Mesendoderm (in vitro differentiated cells): ENCODE measurements around the gene EVL.

Experiments used
- DNase-seq: peaks from one replicate; pipeline ENCODE4 v3.0.0; 2013
- H2AK5ac ChIP-seq: 2 replicates; pipeline ENCODE4 v1.6.1; 2013; ENCODE audit warnings: low read length, inconsistent platforms
- H2BK120ac ChIP-seq: 2 replicates; pipeline ENCODE4 v1.6.1; 2013; ENCODE audit warnings: low read depth, mild to moderate bottlenecking, low read length, moderate library complexity, mixed read lengths
- H2BK15ac ChIP-seq: replicated peaks from 2 replicates; pipeline ENCODE4 v1.6.1; 2013; ENCODE audit warnings: low read depth, mild to moderate bottlenecking, moderate library complexity
- H2BK5ac ChIP-seq: 2 replicates; pipeline ENCODE4 v1.6.1; 2013; ENCODE audit warnings: low read length, inconsistent platforms
- H3K18ac ChIP-seq: 2 replicates; pipeline ENCODE4 v1.6.1; 2013; ENCODE audit warnings: mild to moderate bottlenecking, low read length, mixed read lengths
- H3K23ac ChIP-seq: one replicate; pipeline ENCODE4 v1.6.1; 2013; ENCODE audit warnings: low read length
- H3K27ac ChIP-seq: 2 replicates; pipeline ENCODE4 v1.5.1; 2013; ENCODE audit warnings: low read depth, mild to moderate bottlenecking, inconsistent platforms, low read length, moderate library complexity
- H3K27me3 ChIP-seq: 2 replicates; pipeline ENCODE4 v1.6.1; 2013; ENCODE audit warnings: low read length, control low read depth, mild to moderate bottlenecking, inconsistent platforms; ENCODE audit not compliant: insufficient read depth, poor library complexity
- H3K36me3 ChIP-seq: 2 replicates; pipeline ENCODE4 v1.6.1; 2013; ENCODE audit warnings: low read length, inconsistent platforms; ENCODE audit not compliant: control insufficient read depth, insufficient read depth
- H3K4ac ChIP-seq: one replicate; pipeline ENCODE4 v1.6.1; 2013; ENCODE audit warnings: low read depth, mild to moderate bottlenecking, low read length, moderate library complexity
- H3K4me1 ChIP-seq: 2 replicates; pipeline ENCODE4 v1.6.1; 2013; ENCODE audit warnings: low read depth, low read length, inconsistent platforms; ENCODE audit not compliant: control insufficient read depth
- H3K4me2 ChIP-seq: 2 replicates; pipeline ENCODE4 v1.6.1; 2013; ENCODE audit warnings: low read length
- H3K4me3 ChIP-seq: 2 replicates; pipeline ENCODE4 v1.5.1; 2013; ENCODE audit warnings: mild to moderate bottlenecking, low read length
- H3K56ac ChIP-seq: one replicate; pipeline ENCODE4 v1.6.1; 2013; ENCODE audit warnings: low read length
- H3K79me1 ChIP-seq: 2 replicates; pipeline ENCODE4 v1.6.1; 2013; ENCODE audit warnings: low read length, inconsistent platforms
- H3K79me2 ChIP-seq: 2 replicates; pipeline ENCODE4 v1.6.1; 2013; ENCODE audit warnings: mild to moderate bottlenecking, low read length; ENCODE audit not compliant: control insufficient read depth, insufficient read depth
- H3K9ac ChIP-seq: 2 replicates; pipeline ENCODE4 v1.6.1; 2013; ENCODE audit warnings: low read length, inconsistent platforms
- H4K5ac ChIP-seq: one replicate; pipeline ENCODE4 v1.6.1; 2013; ENCODE audit warnings: low read length
- H4K8ac ChIP-seq: one replicate; pipeline ENCODE4 v1.6.1; 2013; ENCODE audit warnings: low read depth, mild to moderate bottlenecking, control low read depth, low read length, moderate library complexity
- WGBS: extraction: QIAGEN DNeasy Blood & Tissue Kit; methylation state at CpG from one replicate; pipeline ENCODE4 v1.1.7; 2013; ENCODE audit warnings: low lambda C conversion rate, missing lambda C conversion rate; ENCODE audit not compliant: insufficient coverage; ENCODE audit errors: extremely low coverage; 5-methylcytosine and 5-hydroxymethylcytosine counted together

EVL gene

GRCh38 chr14:100067971-100068959 lies 3.0 kb downstream of the EVL start:
- peaks cover 3% of the 10 kb centered on the region for H3K79me1 ChIP-seq
- peaks cover 13% of the 10 kb centered on the region for H3K4me1 ChIP-seq
- no peak overlapping the region for H4K5ac ChIP-seq
- no peak overlapping the region for H3K4me2 ChIP-seq
- peak overlapping the region; percentile 52 for H2BK5ac ChIP-seq
- no peak overlapping the region for H2BK120ac ChIP-seq
- WGBS = no CpG with 5 or more reads among the region's 18 CpGs
- peak; percentile 62 for DNase-seq
- no peaks in the 10 kb centered on the region for H3K27me3 ChIP-seq
- H3K4ac ChIP-seq = no peak overlapping the region
- H3K79me2 ChIP-seq = no peaks in the 10 kb centered on the region
- peak overlapping the region; percentile 48 for H3K23ac ChIP-seq
- H3K4me3 ChIP-seq = no peak overlapping the region
- peak overlapping the region; percentile 37 for H3K56ac ChIP-seq
- no peak overlapping the region for H3K9ac ChIP-seq
- no peak overlapping the region for H2BK15ac ChIP-seq
- H3K36me3 ChIP-seq = no peaks in the 10 kb centered on the region
- no peak overlapping the region for H4K8ac ChIP-seq
- H2AK5ac ChIP-seq = peak overlapping the region; percentile 53
- no peak overlapping the region for H3K27ac ChIP-seq
- H3K18ac ChIP-seq = no peak overlapping the region

- Histone ChIP-seq H3K27ac (no peak overlapping the region), H2BK15ac (no peak overlapping the region), H3K4me3 (no peak overlapping the region), H3K27me3 (no peaks in the 10 kb centered on the region), H2AK5ac (no peak overlapping the region), H3K36me3 (no peaks in the 10 kb centered on the region), H4K8ac (no peak overlapping the region), H3K4me1 (peaks cover 14% of the 10 kb centered on the region), H3K9ac (no peak overlapping the region), H3K56ac (no peak overlapping the region), H3K4me2 (no peak overlapping the region), H3K4ac (no peak overlapping the region), H3K79me1 (peaks cover 3% of the 10 kb centered on the region), H4K5ac (no peak overlapping the region), H3K23ac (no peak overlapping the region), H2BK120ac (no peak overlapping the region), H3K79me2 (no peaks in the 10 kb centered on the region), H3K18ac (no peak overlapping the region), H2BK5ac (no peak overlapping the region)
- no CpG with 5 or more reads among the region's 9 CpGs for WGBS
- DNase-seq = no peak
Measured at GRCh38 chr14:100069161-100069800, 4.1 kb downstream of the EVL start.

DNA sequence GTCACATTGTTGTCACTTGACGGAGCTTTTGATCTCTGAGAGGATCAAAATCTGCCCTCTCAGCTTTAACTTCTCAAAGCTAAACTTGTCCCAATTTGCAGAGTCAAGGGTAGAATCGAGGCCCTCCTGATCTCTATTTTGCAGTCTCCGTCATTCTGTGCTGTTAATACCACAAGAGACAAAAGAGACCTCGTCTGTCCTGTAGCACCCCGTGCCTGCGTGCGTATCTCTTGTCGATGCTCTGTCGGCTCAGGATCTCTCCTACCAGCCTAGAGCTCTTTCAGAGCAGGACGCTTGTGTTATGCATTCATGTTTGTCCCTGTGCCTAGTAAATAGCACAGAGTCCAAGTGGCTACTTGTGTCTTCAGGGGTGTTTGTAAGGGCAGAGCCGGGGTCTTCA lies 5.1 kb downstream of the EVL start:
- H3K27me3 ChIP-seq = no peaks in the 10 kb centered on the region
- H3K23ac ChIP-seq = no peak overlapping the region
- H3K79me2 ChIP-seq = no peaks in the 10 kb centered on the region
- H2AK5ac ChIP-seq = no peak overlapping the region
- H3K9ac ChIP-seq = no peak overlapping the region
- H3K4me1 ChIP-seq = peaks cover 14% of the 10 kb centered on the region
- H3K36me3 ChIP-seq = no peaks in the 10 kb centered on the region
- DNase-seq = no peak
- no peak overlapping the region for H3K56ac ChIP-seq
- H3K27ac ChIP-seq = no peak overlapping the region
- H3K79me1 ChIP-seq = peaks cover 5% of the 10 kb centered on the region
- no peak overlapping the region for H2BK5ac ChIP-seq
- H2BK15ac ChIP-seq = no peak overlapping the region
- H2BK120ac ChIP-seq = no peak overlapping the region
- WGBS = no CpG with 5 or more reads among the region's 11 CpGs
- H4K8ac ChIP-seq = no peak overlapping the region
- H3K4ac ChIP-seq = no peak overlapping the region
- H3K4me2 ChIP-seq = no peak overlapping the region
- no peak overlapping the region for H4K5ac ChIP-seq
- H3K18ac ChIP-seq = no peak overlapping the region
- no peak overlapping the region for H3K4me3 ChIP-seq

- Histone ChIP-seq H3K79me1 (peaks cover 5% of the 10 kb centered on the region), H2BK120ac (no peak overlapping the region), H3K56ac (no peak overlapping the region), H3K36me3 (no peaks in the 10 kb centered on the region), H3K4me3 (no peak overlapping the region), H3K4ac (no peak overlapping the region), H4K8ac (no peak overlapping the region), H2BK15ac (no peak overlapping the region), H3K4me1 (peaks cover 14% of the 10 kb centered on the region), H4K5ac (no peak overlapping the region), H3K4me2 (no peak overlapping the region), H3K27me3 (no peaks in the 10 kb centered on the region), H3K23ac (no peak overlapping the region), H3K9ac (no peak overlapping the region), H2AK5ac (no peak overlapping the region), H3K18ac (no peak overlapping the region), H2BK5ac (no peak overlapping the region), H3K27ac (no peak overlapping the region), H3K79me2 (no peaks in the 10 kb centered on the region)
- no peak for DNase-seq
- no CpG with 5 or more reads among the region's 3 CpGs for WGBS
Measured at GRCh38 chr14:100071545-100071944, 6.3 kb downstream of the EVL start.

DNA sequence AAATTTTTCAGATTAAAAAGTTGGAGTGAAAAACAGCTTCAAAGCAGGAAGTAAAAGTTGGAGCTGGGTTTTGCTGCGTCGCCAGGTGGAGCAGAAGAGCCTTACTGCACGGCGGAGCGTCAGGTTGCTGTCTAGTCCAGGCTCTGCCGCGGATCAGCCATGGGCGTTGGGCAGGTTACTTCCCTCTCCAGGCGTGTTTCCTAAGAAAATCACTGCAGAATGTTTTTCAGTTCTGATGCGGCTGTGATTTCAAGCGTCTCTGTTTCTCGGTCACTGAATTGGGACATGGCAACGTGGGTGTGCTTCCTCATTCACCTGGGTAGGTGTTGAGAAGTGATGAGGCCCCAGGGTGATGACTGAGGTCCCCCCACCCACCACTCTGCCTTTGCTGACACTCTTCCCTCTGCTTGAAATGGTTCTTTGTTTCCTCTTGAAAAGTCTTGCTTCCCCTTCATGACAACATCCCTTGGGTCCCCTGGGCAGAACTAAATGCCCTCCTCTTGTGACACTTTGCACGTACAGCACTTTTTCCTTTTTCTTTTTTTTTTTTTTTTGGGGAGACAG lies 7.6 kb downstream of the EVL start:
- H3K18ac ChIP-seq = no peak overlapping the region
- DNase-seq = no peak
- H3K79me2 ChIP-seq = no peaks in the 10 kb centered on the region
- H3K4ac ChIP-seq = no peak overlapping the region
- H4K8ac ChIP-seq = no peak overlapping the region
- H3K36me3 ChIP-seq = no peaks in the 10 kb centered on the region
- H3K23ac ChIP-seq = no peak overlapping the region
- H3K27me3 ChIP-seq = no peaks in the 10 kb centered on the region
- H3K27ac ChIP-seq = no peak overlapping the region
- H3K4me2 ChIP-seq = no peak overlapping the region
- H3K4me3 ChIP-seq = no peak overlapping the region
- H3K4me1 ChIP-seq = peaks cover 14% of the 10 kb centered on the region
- H2BK15ac ChIP-seq = no peak overlapping the region
- H2BK5ac ChIP-seq = no peak overlapping the region
- no peak overlapping the region for H4K5ac ChIP-seq
- H2AK5ac ChIP-seq = no peak overlapping the region
- no peak overlapping the region for H3K9ac ChIP-seq
- no peak overlapping the region for H2BK120ac ChIP-seq
- peaks cover 3% of the 10 kb centered on the region for H3K79me1 ChIP-seq
- WGBS = no CpG with 5 or more reads among the region's 14 CpGs
- no peak overlapping the region for H3K56ac ChIP-seq
